ENCODE results near the gene COMTD1. TPM values are rescaled to one million over a fixed set of nuclear protein-coding genes. Genes with fewer than 3 reads are reported as not detected.

The COMTD1 gene
- total and polyA plus RNA-seq, 2 of the 13 experiments (the other 11 are each of a cell fraction or from before 2014, with no cell fraction given), result 11.8 to 18.4 TPM

GRCh38 chr10:75230600-75231038, 5.1 kb downstream of the COMTD1 start (continued):
- TF ChIP-seq ZNF383 (CRISPR knock-in tag; IDR thresholded peaks at IDR 0.05; ENCODE audit: borderline replicate concordance), result no peak
- no peak for TF ChIP-seq ASH2L (IDR thresholded peaks at IDR 0.05; ENCODE audit: insufficient read length, low read depth, low read length)
- TF ChIP-seq ZNF343 (CRISPR knock-in tag; IDR thresholded peaks at IDR 0.05), result no peak
- no peak for TF ChIP-seq KLF16 (CRISPR knock-in tag; IDR thresholded peaks at IDR 0.05)
- TF ChIP-seq ELF1 (CRISPR knock-in tag; IDR thresholded peaks at IDR 0.05), result 0 out of 2 replicates have a peak, but pooled peaks have one; percentile 28
- TF ChIP-seq ZNF33A (CRISPR knock-in tag; IDR thresholded peaks at IDR 0.05; ENCODE audit: borderline replicate concordance), result no peak
- TF ChIP-seq SNAI1 (CRISPR knock-in tag; IDR thresholded peaks at IDR 0.05; ENCODE audit: borderline replicate concordance), result no peak
- TF ChIP-seq ELF4 (CRISPR knock-in tag; IDR thresholded peaks at IDR 0.05; ENCODE audit: borderline replicate concordance), result no peak
- TF ChIP-seq CEBPB (IDR thresholded peaks at IDR 0.05; ENCODE audit: borderline replicate concordance, low read depth, low read length), result no peak
- TF ChIP-seq, protein P1, sequence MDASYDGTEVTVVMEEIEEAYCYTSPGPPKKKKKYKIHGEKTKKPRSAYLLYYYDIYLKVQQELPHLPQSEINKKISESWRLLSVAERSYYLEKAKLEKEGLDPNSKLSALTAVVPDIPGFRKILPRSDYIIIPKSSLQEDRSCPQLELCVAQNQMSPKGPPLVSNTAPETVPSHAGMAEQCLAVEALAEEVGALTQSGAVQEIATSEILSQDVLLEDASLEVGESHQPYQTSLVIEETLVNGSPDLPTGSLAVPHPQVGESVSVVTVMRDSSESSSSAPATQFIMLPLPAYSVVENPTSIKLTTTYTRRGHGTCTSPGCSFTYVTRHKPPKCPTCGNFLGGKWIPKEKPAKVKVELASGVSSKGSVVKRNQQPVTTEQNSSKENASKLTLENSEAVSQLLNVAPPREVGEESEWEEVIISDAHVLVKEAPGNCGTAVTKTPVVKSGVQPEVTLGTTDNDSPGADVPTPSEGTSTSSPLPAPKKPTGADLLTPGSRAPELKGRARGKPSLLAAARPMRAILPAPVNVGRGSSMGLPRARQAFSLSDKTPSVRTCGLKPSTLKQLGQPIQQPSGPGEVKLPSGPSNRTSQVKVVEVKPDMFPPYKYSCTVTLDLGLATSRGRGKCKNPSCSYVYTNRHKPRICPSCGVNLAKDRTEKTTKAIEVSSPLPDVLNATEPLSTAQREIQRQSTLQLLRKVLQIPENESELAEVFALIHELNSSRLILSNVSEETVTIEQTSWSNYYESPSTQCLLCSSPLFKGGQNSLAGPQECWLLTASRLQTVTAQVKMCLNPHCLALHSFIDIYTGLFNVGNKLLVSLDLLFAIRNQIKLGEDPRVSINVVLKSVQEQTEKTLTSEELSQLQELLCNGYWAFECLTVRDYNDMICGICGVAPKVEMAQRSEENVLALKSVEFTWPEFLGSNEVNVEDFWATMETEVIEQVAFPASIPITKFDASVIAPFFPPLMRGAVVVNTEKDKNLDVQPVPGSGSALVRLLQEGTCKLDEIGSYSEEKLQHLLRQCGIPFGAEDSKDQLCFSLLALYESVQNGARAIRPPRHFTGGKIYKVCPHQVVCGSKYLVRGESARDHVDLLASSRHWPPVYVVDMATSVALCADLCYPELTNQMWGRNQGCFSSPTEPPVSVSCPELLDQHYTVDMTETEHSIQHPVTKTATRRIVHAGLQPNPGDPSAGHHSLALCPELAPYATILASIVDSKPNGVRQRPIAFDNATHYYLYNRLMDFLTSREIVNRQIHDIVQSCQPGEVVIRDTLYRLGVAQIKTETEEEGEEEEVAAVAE (CRISPR knock-in tag; IDR thresholded peaks at IDR 0.05; ENCODE audit: borderline replicate concordance), result no peak
- TF ChIP-seq MED1 (CRISPR knock-in tag; IDR thresholded peaks at IDR 0.05), result no peak
- TF ChIP-seq KDM4B (CRISPR knock-in tag; IDR thresholded peaks at IDR 0.05), result no peak
- TF ChIP-seq SNAPC5 (CRISPR knock-in tag; IDR thresholded peaks at IDR 0.05; ENCODE audit: borderline replicate concordance), result no peak
- TF ChIP-seq UBTF (CRISPR knock-in tag; IDR thresholded peaks at IDR 0.05), result no peak
- no peak; the same call in 2 of the 3 replicates for TF ChIP-seq MXI1 (IDR thresholded peaks at IDR 0.05; ENCODE audit: borderline replicate concordance, low read depth, low read length)
- 0 out of 2 replicates have a peak, but pooled peaks have one; percentile 22 for TF ChIP-seq FOSL2 (CRISPR knock-in tag; IDR thresholded peaks at IDR 0.05)
- TF ChIP-seq NR1H2 (CRISPR knock-in tag; IDR thresholded peaks at IDR 0.05; ENCODE audit: borderline replicate concordance, low read depth), result no peak
- no peak for TF ChIP-seq ZNF256 (CRISPR knock-in tag; conservative IDR thresholded peaks at IDR 0.05)
- TF ChIP-seq FOXP1 (IDR thresholded peaks at IDR 0.05), result no peak
- no peak for TF ChIP-seq FOXP1 (CRISPR knock-in tag; IDR thresholded peaks at IDR 0.05)
- no peak for TF ChIP-seq PLRG1 (conservative IDR thresholded peaks at IDR 0.05)
- no peak for TF ChIP-seq ZNF713 (CRISPR knock-in tag; IDR thresholded peaks at IDR 0.05)
